Heart right ventricle (tissue), 16 donors: ENCODE data around the gene MSL2. TPM values are rescaled to one million over a fixed set of nuclear protein-coding genes. Genes with fewer than 3 reads are reported as not detected.

Source experiments
- ATAC-seq, 8 donors: fragments of 200-7000 bp; cut with Tn5 transposase; one replicate each; pipeline ENCODE4 v1.9.1; 2020; ENCODE audit warnings: mild to moderate bottlenecking in 8 of 8, moderate library complexity in 8 of 8, moderate number of reproducible peaks in 1 of 8
- DNase-seq, 2 donors: peaks; one replicate each; pipeline ENCODE4 v3.0.0-alpha.2; 2020
- H3K27ac ChIP-seq, 10 donors: fragments of 200-600 bp; sonication (generic) in 2 of 10; one replicate each; pipeline versions ENCODE4 v1.5.0 to v1.8.0; 2020 to 2022; ENCODE audit warnings: mild to moderate bottlenecking in 3 of 10
- H3K27me3 ChIP-seq, 7 donors: fragments of 200-600 bp; one replicate each; pipeline ENCODE4 v1.8.0; 2021 to 2022; ENCODE audit warnings: mild to moderate bottlenecking in 2 of 7
- H3K36me3 ChIP-seq, 9 donors: fragments of 200-600 bp; sonication (generic) in 1 of 9; one replicate each; pipeline versions ENCODE4 v1.5.0 to v1.8.0; 2020 to 2022; ENCODE audit warnings: mild to moderate bottlenecking in 2 of 9
- H3K4me1 ChIP-seq, 9 donors: fragments of 200-600 bp; sonication (generic) in 1 of 9; one replicate each; pipeline versions ENCODE4 v1.5.0 to v1.8.0; 2020 to 2022; ENCODE audit warnings: mild to moderate bottlenecking in 4 of 9
- H3K4me3 ChIP-seq, 10 donors: fragments of 200-600 bp; sonication (generic) in 2 of 10; one replicate each; pipeline versions ENCODE4 v1.5.0 to v1.8.0; 2020 to 2022; ENCODE audit warnings: mild to moderate bottlenecking in 7 of 10, moderate library complexity in 2 of 10
- H3K9me3 ChIP-seq, 11 donors: fragments of 200-600 bp in 10 of 11; sonication (generic) in 2 of 11; one replicate each; pipeline versions ENCODE4 v1.5.0 to v1.8.0; 2013 to 2022; ENCODE audit warnings: mild to moderate bottlenecking in 2 of 11, control low read depth in 1 of 11, moderate library complexity in 1 of 11
- WGBS, 2 donors: extraction: QIAGEN DNeasy Blood & Tissue Kit; methylation state at CpG; one replicate each; pipeline ENCODE4 v1.1.7; 2013; ENCODE audit warnings: inconsistent platforms in 1 of 2; 5-methylcytosine and 5-hydroxymethylcytosine counted together
- intact Hi-C, 10 donors: fragments of 100-400 bp; cut with DNase I; formaldehyde crosslinking; loops; one replicate each; pipeline versions ENCODE4 v1.11.1 to v1.14.2; 2022
- polyA plus RNA-seq, 2 donors: library from polyadenylated mRNA; stranded (reverse); fragments of 200-250 nt; gene quantifications; one replicate each; pipeline ENCODE4 v1.2.3, GENCODE V29; 2013
- total RNA-seq, 10 donors: library from RNA; stranded (reverse); fragmentation: NEBNext Ultra II Directional in 3 of 10; extraction: Animal tissue kit (Norgen Biotek cat#: 25700) in 3 of 10; gene quantifications; one replicate each; pipeline versions ENCODE4 v1.2.1 to v1.2.4, GENCODE V29; 2021 to 2023
- TF ChIP-seq, protein P1 (sequence below), 9 donors: fragments of 200-600 bp; sonication (generic) in 2 of 9; IDR thresholded peaks; one replicate each; pipeline versions ENCODE4 v1.5.0 to v1.8.0; 2021 to 2022; ENCODE audit warnings: antibody characterized with exemption in 9 of 9, mild to moderate bottlenecking in 5 of 9, moderate library complexity in 1 of 9
- donor health status: Arrhythmogenic right ventricular cardiomyopathy.
- donor health status: ischemic (EF 13 %, LVEDD 7.1; RV severe dilation, severe dysfunction).
- donor health status: healthy with polysubstance abuse.
- donor health status: DM: no; HTN: yes; CAD: no.
- donor health status: DM: no; HTN: no; CAD: no.
- donor health status: ischemic (EF 25% LVEDD 6.9; RV normal size, moderate dysfunction).
- donor health status: ischemic (EF 25% LVEDD 5.7; RV mildly dilated, moderate dysfunction).
- donor health status: healthy.
- donor health status: DM: yes; HTN: yes; CAD: no.
- donor health status: Ischemic cardiomyopathy.
- donor health status: ischemic (EF 35%, LVEDD 5.7; RV mildly dilated, moderate dysfunction).
- donor health status: nonischemic (EF 11% LVEDD 7.7; RV severe dilation, severe dysfunction).
- donor health status: DM: yes; HTN: yes; CAD: no.
- donor health status: PGD.
- donor health status: ischemic (EF 29% LVEDD 5.4; RV normal size, mild dysfunction).
- donor health status: nonischemic (EF 23%, LVEDD 6.1; RV moderate dilation, normal function).

The MSL2 gene
- total and polyA plus RNA-seq, 12 donors = 3.8 to 25.2 (median 20.1) TPM

DNA sequence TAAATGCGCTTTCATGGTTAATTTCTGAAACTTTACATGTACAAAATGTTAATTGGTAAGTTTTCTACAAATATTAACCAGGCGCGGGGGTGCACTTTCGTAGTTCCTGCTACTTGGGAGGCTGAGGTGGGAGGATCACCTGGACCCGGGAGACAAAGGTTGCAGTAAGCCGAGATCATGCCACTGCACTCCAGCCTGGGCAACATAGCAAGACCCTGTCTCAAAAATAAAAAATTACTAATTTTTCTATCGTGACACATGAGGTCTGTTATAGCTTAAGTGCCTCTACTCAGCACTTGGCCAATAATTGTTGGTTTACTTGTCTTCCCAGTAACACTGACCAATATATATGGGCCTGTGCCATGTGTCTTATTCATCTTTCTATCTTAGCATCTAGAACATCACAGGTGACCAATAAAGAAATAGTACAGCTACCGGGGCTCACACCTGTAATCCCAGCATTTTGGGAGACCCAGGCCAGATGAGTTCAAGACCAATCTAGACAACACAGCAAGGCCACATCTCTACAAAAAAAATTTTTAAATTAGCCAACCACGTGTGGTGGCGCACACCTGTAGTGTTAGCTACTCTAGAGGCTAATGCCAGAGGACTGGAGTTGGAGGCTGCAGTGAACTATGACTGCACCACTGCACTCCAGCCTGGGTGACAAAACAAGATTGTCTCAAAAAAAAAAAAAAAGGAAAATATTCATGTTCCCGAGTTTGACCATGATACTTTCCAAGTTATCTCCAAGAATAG, 6.1 kb downstream of the MSL2 start:
- Histone ChIP-seq H3K4me1 (peaks cover 2 to 85% (median 76%) of the 10 kb centered on the region in 9 donors), H3K27ac (no peak overlapping the region), H3K9me3 (no peaks in the 10 kb centered on the region), H3K27me3 (no peaks in the 10 kb centered on the region), H3K36me3 (no peaks in the 10 kb centered on the region), H3K4me3 (no peak overlapping the region)
- TF ChIP-seq, protein P1, sequence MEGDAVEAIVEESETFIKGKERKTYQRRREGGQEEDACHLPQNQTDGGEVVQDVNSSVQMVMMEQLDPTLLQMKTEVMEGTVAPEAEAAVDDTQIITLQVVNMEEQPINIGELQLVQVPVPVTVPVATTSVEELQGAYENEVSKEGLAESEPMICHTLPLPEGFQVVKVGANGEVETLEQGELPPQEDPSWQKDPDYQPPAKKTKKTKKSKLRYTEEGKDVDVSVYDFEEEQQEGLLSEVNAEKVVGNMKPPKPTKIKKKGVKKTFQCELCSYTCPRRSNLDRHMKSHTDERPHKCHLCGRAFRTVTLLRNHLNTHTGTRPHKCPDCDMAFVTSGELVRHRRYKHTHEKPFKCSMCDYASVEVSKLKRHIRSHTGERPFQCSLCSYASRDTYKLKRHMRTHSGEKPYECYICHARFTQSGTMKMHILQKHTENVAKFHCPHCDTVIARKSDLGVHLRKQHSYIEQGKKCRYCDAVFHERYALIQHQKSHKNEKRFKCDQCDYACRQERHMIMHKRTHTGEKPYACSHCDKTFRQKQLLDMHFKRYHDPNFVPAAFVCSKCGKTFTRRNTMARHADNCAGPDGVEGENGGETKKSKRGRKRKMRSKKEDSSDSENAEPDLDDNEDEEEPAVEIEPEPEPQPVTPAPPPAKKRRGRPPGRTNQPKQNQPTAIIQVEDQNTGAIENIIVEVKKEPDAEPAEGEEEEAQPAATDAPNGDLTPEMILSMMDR (IDR thresholded peaks at IDR 0.05) = no peak
- intact Hi-C loops = loop anchor here in 6 of 10 donors (5.0 to 10.0 kb wide), 5 partner anchors 38 to 562 kb away; partner anchors contain the start of gene STAG1 (in 2 of the 6)
- 90 to 91% methylated on average over 11 of the region's 11 CpGs for WGBS, 2 donors
- ATAC-seq (no peak), DNase-seq (no peak)

DNA sequence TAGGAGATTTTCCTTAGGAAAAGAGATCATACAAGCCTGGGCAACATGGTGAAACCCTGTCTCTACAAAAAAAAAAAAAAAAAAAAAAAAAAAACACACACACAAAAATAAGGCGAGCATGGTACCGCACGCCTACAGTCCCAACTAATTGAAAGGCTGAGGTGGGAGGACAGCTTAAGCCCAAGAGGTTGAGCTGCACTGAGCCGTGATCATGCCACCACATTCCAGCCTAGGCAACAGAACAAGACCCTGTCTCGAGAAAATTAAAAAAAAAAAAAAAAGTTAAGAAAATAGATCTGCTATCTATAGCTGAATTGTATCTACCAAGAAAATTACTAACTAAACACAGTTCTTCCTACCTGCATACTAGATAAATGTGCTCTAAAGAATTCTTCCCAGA, 7.1 kb downstream of the MSL2 start:
- H3K36me3 ChIP-seq = no peaks in the 10 kb centered on the region
- H3K27me3 ChIP-seq = no peaks in the 10 kb centered on the region
- 76 to 82% methylated on average over 5 of the region's 5 CpGs for WGBS, 2 donors
- no peak overlapping the region for H3K27ac ChIP-seq
- no peaks in the 10 kb centered on the region for H3K9me3 ChIP-seq
- DNase-seq = no peak
- H3K4me1 ChIP-seq = peaks cover 2 to 92% (median 86%) of the 10 kb centered on the region in 9 donors
- intact Hi-C loops = no loop called here
- TF ChIP-seq, protein P1 (IDR thresholded peaks at IDR 0.05) = no peak
- ATAC-seq = no peak
- H3K4me3 ChIP-seq = no peak overlapping the region

DNA sequence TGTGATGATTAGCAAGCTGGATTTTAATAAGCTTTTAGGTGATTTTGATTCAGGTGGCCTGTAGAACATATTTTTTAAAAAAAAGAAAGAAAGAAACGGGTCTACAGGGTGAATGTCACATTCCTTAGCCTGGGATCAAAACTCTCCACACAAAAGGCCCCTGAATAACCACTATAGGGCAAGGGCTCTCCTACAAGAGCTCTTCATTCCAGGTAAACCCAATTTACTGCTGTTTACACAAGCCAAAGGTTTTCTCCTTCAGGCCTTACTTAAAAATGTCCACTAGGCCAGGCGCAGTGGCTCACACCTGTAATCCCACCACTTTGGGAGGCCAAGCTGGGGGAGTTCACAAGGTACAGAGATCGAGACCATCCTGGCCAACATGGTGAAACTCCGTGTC, 8.3 kb downstream of the MSL2 start:
- no peak overlapping the region for H3K27ac ChIP-seq
- no peaks in the 10 kb centered on the region for H3K36me3 ChIP-seq
- ATAC-seq (no peak), DNase-seq (no peak)
- TF ChIP-seq, protein P1 (IDR thresholded peaks at IDR 0.05) = no peak
- WGBS, 2 donors = 73% methylated on average over 4 of the region's 4 CpGs
- H3K9me3 ChIP-seq = no peaks in the 10 kb centered on the region
- H3K27me3 ChIP-seq = no peaks in the 10 kb centered on the region
- H3K4me3 ChIP-seq = no peak overlapping the region
- intact Hi-C loops = no loop called here
- peaks cover 2 to 96% (median 79%) of the 10 kb centered on the region in 9 donors for H3K4me1 ChIP-seq

DNA sequence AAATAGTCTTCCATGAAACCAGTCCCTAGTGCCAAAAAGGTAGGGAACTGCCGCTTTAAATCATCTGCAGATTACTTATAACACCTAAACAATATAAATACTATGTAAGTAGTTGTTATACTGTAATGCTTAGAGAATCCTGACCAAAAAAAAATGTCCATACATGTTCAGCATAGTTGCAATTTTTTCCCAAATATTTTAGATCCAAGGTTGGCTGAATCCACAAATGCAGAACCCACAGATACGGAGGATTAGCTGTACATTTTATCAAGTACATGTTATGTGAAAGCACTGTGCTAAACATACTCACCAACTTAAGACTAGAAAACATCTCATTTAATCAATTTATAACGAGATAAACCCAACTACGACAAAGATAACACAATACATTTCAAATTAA, 9.3 kb downstream of the MSL2 start:
- no peak for DNase-seq
- no peaks in the 10 kb centered on the region for H3K27me3 ChIP-seq
- no peak for ATAC-seq

More for the DNA sequence above, 9.3 kb downstream of the MSL2 start:
- intact Hi-C loops = no loop called here
- WGBS, 2 donors = 57 to 66% methylated on average over 4 of the region's 4 CpGs
- TF ChIP-seq, protein P1 (IDR thresholded peaks at IDR 0.05) = no peak
- no peaks in the 10 kb centered on the region for H3K9me3 ChIP-seq
- no peak overlapping the region for H3K27ac ChIP-seq
- H3K4me1 ChIP-seq = peaks cover 2 to 96% (median 75%) of the 10 kb centered on the region in 9 donors
- no peak overlapping the region for H3K4me3 ChIP-seq
- H3K36me3 ChIP-seq = no peaks in the 10 kb centered on the region
